DND-41 (cell line): Measurements from ENCODE around the gene IPO4.

ENCODE experiments used
- ATAC-seq: fragments of 200-7000 bp; cut with Tn5 transposase; 3 replicates; pipeline ENCODE4 v1.9.1; 2021; ENCODE audit warnings: low read depth; ENCODE audit not compliant: insufficient read depth
- DNase-seq: peaks from one replicate; pipeline ENCODE4 v3.0.0-alpha.2; 2020
- H2AFZ ChIP-seq: 2 replicates; pipeline ENCODE4 v1.6.0; 2012; ENCODE audit warnings: low read depth, low read length
- H3K27ac ChIP-seq: 2 replicates; pipeline ENCODE4 v1.5.1; 2012; ENCODE audit warnings: low read length, inconsistent platforms
- H3K27me3 ChIP-seq: fragments of 200-600 bp; sonication (generic); 2 replicates; pipeline ENCODE4 v1.6.0; 2012; ENCODE audit warnings: low read length, mild to moderate bottlenecking, inconsistent platforms; ENCODE audit not compliant: insufficient read depth, poor library complexity
- H3K36me3 ChIP-seq: 2 replicates; pipeline ENCODE4 v1.5.1; 2012; ENCODE audit warnings: low read length, inconsistent platforms; ENCODE audit not compliant: insufficient read depth
- H3K4me1 ChIP-seq: 2 replicates; pipeline ENCODE4 v1.5.1; 2012; ENCODE audit warnings: mild to moderate bottlenecking, low read length; ENCODE audit not compliant: insufficient read depth
- H3K4me2 ChIP-seq: 2 replicates; pipeline ENCODE4 v1.6.0; 2012; ENCODE audit warnings: mild to moderate bottlenecking, moderate library complexity, low read length, inconsistent platforms; ENCODE audit not compliant: insufficient read depth
- H3K4me3 ChIP-seq, 2 experiments: fragments of 200-600 bp in 1 of 2; shearing (Covaris generic) in 1 of 2; 2 replicates each; pipeline ENCODE4 v1.5.1; 2012 to 2016; ENCODE audit warnings: inconsistent platforms in 2 of 2, low read length in 2 of 2, mild to moderate bottlenecking in 2 of 2, low read depth in 1 of 2, moderate library complexity in 1 of 2
- H3K79me2 ChIP-seq: 2 replicates; pipeline ENCODE4 v1.6.0; 2012; ENCODE audit warnings: low read length, inconsistent platforms; ENCODE audit not compliant: insufficient read depth
- H3K9ac ChIP-seq: 2 replicates; pipeline ENCODE4 v1.6.0; 2012; ENCODE audit warnings: low read depth, mild to moderate bottlenecking, inconsistent platforms, low read length, moderate library complexity
- H3K9me3 ChIP-seq: 2 replicates; pipeline ENCODE4 v1.5.1; 2012; ENCODE audit warnings: low read length, moderate library complexity, mild to moderate bottlenecking, inconsistent platforms; ENCODE audit not compliant: insufficient read depth, severe bottlenecking
- H4K20me1 ChIP-seq: 2 replicates; pipeline ENCODE4 v1.6.0; 2012; ENCODE audit warnings: low read length; ENCODE audit not compliant: insufficient read depth
- EZH2 ChIP-seq: IDR thresholded peaks from 3 replicates; pipeline ENCODE4 v1.6.1; 2012; ENCODE audit warnings: borderline replicate concordance, low read depth, mild to moderate bottlenecking, moderate library complexity, low read length, inconsistent platforms; ENCODE audit not compliant: severe bottlenecking
- TF ChIP-seq, protein P1 (sequence below): IDR thresholded peaks from 2 replicates; pipeline ENCODE4 v1.5.1; 2012; ENCODE audit warnings: borderline replicate concordance, low read length, moderate library complexity, mild to moderate bottlenecking; ENCODE audit not compliant: poor library complexity, severe bottlenecking; ENCODE audit errors: extremely low read depth

The IPO4 gene

GRCh38 chr14:24149302-24149969 lies 39.2 kb downstream of the IPO4 start:
- peaks cover 66% of the 10 kb centered on the region for H3K36me3 ChIP-seq
- no peak overlapping the region for H3K4me3 ChIP-seq
- H3K27me3 ChIP-seq: no peaks in the 10 kb centered on the region
- DNase-seq (no peak), ATAC-seq (no peak)
- H3K79me2 ChIP-seq: peaks cover 46% of the 10 kb centered on the region
- peaks cover 28% of the 10 kb centered on the region for H4K20me1 ChIP-seq
- no peak overlapping the region for H3K9ac ChIP-seq
- H2AFZ ChIP-seq: no peak overlapping the region
- H3K4me2 ChIP-seq: peak overlapping the region; percentile 28; the same call in 1 of the 2 replicates
- TF ChIP-seq, protein P1, sequence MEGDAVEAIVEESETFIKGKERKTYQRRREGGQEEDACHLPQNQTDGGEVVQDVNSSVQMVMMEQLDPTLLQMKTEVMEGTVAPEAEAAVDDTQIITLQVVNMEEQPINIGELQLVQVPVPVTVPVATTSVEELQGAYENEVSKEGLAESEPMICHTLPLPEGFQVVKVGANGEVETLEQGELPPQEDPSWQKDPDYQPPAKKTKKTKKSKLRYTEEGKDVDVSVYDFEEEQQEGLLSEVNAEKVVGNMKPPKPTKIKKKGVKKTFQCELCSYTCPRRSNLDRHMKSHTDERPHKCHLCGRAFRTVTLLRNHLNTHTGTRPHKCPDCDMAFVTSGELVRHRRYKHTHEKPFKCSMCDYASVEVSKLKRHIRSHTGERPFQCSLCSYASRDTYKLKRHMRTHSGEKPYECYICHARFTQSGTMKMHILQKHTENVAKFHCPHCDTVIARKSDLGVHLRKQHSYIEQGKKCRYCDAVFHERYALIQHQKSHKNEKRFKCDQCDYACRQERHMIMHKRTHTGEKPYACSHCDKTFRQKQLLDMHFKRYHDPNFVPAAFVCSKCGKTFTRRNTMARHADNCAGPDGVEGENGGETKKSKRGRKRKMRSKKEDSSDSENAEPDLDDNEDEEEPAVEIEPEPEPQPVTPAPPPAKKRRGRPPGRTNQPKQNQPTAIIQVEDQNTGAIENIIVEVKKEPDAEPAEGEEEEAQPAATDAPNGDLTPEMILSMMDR: no peak
- H3K4me1 ChIP-seq: peaks cover 41% of the 10 kb centered on the region
- no peak overlapping the region for H3K27ac ChIP-seq
- no peaks in the 10 kb centered on the region for H3K9me3 ChIP-seq

DNA sequence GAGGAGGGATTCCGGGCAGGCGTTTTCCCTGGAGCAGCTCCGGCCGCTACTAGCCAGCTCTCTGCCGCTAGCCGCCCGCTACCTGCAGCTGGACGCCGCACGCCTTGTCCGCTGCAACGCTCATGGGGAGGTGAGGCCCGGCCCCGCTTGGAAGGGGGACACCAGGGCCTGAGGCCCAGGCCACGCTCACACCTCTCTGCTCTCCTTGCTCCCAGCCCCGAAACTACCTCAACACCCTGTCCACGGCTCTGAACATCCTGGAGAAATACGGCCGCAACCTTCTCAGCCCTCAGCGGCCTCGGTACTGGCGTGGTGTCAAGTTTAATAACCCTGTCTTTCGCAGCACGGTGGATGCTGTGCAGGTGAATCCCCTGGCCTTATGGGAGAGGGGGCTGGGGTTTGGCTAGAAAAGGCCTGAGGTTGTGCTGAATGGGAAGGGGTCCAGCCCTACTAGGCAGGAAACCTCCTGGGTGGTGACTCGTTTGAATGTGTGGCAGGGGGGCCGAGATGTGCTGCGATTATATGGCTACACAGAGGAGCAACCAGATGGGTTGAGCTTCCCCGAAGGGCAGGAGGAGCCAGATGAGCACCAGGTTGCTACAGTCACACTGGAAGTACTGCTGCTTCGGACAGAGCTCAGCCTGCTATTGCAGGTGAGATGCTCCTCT lies 40.7 kb downstream of the IPO4 start:
- DNase-seq (peak; percentile 26), ATAC-seq (no peak)
- Histone ChIP-seq H3K36me3 (peaks cover 72% of the 10 kb centered on the region), H3K4me3 (peak overlapping the region; percentile 67 to 76), H3K4me1 (peaks cover 55% of the 10 kb centered on the region), H3K27me3 (no peaks in the 10 kb centered on the region), H3K9ac (peak overlapping the region; percentile 81), H3K27ac (peak overlapping the region; percentile 76), H3K4me2 (peak overlapping the region; percentile 93), H3K79me2 (peaks cover 54% of the 10 kb centered on the region), H2AFZ (peak overlapping the region; percentile 75), H3K9me3 (no peaks in the 10 kb centered on the region), H4K20me1 (peaks cover 28% of the 10 kb centered on the region)
- no peak for TF ChIP-seq EZH2
- TF ChIP-seq, protein P1: no peak

DNA sequence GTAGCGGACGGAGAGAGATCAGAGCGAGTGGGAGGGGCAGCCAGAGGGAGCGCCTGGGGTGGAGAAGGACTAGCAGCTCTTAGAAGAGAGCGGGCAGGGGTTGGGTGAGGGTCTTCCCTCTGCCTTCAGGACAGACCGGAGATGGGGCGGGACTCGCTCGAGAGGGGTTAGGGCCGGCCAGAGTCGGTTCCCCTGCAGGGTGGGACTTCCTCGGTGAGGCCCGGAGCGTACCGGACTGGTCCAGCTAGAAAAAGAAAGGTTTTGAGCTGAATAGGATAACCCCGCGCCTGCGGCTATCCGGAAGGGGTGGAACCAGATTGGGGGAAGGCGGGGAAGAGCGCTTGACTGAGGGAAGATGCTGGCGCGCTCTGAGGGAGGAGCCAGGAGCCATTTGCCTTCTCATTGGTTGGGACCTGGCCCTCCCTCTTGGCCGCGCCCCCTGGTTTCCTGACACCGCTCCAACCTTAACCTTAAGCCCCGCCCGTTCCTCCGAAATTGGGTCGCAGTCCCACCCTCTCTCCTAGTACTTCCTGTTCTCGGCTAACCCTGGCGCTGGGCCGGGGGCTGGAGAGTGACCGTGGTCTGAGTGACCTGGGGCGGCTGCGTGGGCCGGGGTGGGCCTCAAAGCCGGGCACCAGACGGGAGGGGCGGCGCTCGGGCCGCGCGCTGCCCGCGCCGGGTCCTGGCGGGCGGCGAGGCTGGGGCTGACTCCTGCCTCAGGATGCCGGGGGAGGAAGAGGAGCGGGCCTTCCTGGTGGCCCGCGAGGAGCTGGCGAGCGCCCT lies 41.4 kb downstream of the IPO4 start, which contains the start of gene RNF31:
TSS of gene RNF31 (plus strand) at position 521 of the 783 bp plus-strand sequence. CDS start at position 722, 201 bp downstream.
- peaks cover 54% of the 10 kb centered on the region for H3K79me2 ChIP-seq
- peak within 1 kb of the TSS; percentile 67 to 76 for H3K4me3 ChIP-seq
- peak within 1 kb of the TSS; percentile 93 for H3K4me2 ChIP-seq
- peak within 1 kb of the TSS; percentile 81 for H2AFZ ChIP-seq
- peak within 1 kb of the TSS; percentile 92 for H3K27ac ChIP-seq
- H3K9me3 ChIP-seq: no peaks in the 10 kb centered on the region
- H3K4me1 ChIP-seq: peaks cover 62% of the 10 kb centered on the region
- TF ChIP-seq, protein P1: no peak
- no peak for TF ChIP-seq EZH2
- DNase-seq (peak; percentile 99), ATAC-seq (peak; percentile 85)
- no peaks in the 10 kb centered on the region for H3K27me3 ChIP-seq
- peaks cover 28% of the 10 kb centered on the region for H4K20me1 ChIP-seq
- peaks cover 70% of the 10 kb centered on the region for H3K36me3 ChIP-seq
- peak within 1 kb of the TSS; percentile 81 for H3K9ac ChIP-seq
